ENCODE results near the gene ALOX15B. TPM values are rescaled to one million over a fixed set of nuclear protein-coding genes. Genes with fewer than 3 reads are reported as not detected.

ALOX15B gene
- total RNA-seq, 2 experiments from 2014 or later, result not detected

DNA sequence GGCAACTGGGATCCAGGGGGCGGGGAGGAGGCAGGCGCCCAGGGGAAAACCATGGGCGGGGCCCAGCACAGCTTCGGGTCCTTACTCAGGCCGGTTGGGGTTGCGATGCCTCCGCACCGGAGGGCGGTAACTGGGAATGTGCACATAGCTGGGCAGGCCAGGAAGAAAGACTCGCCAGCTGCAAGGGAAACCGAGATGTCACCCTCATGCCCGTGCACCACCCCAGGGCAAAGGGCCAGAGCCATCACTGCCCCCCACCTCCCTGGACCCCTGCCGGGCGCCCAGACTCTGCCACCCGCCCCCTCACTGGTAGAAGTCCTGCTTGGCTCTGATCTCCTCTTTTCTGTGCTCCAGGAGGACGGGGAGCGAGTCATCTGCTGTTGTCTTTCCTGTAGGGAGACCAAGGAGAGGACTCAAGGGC lies 42.0 kb downstream of the ALOX15B start:
- peaks cover 13% of the 10 kb centered on the region for H3K4me1 Mint-ChIP-seq (ENCODE audit: low read depth)
- no peaks in the 10 kb centered on the region for H3K27me3 Mint-ChIP-seq (ENCODE audit: low read depth)
- H3K27ac Mint-ChIP-seq, result no peak overlapping the region
- DNase-seq, result no peak
- H3K4me3 Mint-ChIP-seq, result peak overlapping the region; percentile 95
- CTCF ChIA-PET, result interaction anchor here (1.1 to 12.5 kb wide), 4 partner anchors 13 to 78 kb away, joined by 3 to 204 read pairs (median 4); partner anchors contain the start of gene ALOXE3
- H3K36me3 Mint-ChIP-seq (ENCODE audit: low read depth), result peaks cover 11% of the 10 kb centered on the region
- H3K9me3 Mint-ChIP-seq, result no peaks in the 10 kb centered on the region
- intact Hi-C loops (cut with micrococcal nuclease), result loop anchor here (5.0 kb wide), 1 partner anchor 76 kb away; no protein-coding TSS in a partner anchor

DNA sequence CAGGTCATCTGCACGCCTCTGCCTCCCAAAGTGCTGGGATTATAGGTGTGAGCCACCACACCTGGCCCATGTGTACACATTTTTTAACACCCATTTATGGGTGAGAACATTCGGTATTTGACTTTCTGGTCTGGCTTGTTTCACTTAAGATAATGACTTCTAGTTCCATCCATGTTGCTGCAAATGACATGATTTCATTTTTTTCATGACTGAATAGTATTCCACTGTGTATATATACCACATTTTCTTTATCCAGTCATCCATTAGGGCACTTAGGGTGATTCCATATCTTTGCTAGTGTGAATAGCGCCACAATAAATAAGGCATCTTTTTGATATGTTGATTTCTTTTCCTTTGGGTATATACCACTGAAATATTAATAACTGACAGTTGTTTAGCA lies 43.0 kb downstream of the ALOX15B start:
- H3K4me3 Mint-ChIP-seq, result no peak overlapping the region
- CTCF ChIA-PET, result interaction anchor here (2.2 kb wide), 1 partner anchor 12 kb away, joined by 10 read pairs; no protein-coding TSS in a partner anchor
- intact Hi-C loops (cut with micrococcal nuclease), result loop anchor here (5.0 kb wide), 1 partner anchor 75 kb away; no protein-coding TSS in a partner anchor
- no peaks in the 10 kb centered on the region for H3K27me3 Mint-ChIP-seq (ENCODE audit: low read depth)
- H3K4me1 Mint-ChIP-seq (ENCODE audit: low read depth), result peaks cover 13% of the 10 kb centered on the region
- no peak for DNase-seq
- no peak overlapping the region for H3K27ac Mint-ChIP-seq
- peaks cover 11% of the 10 kb centered on the region for H3K36me3 Mint-ChIP-seq (ENCODE audit: low read depth)
- no peaks in the 10 kb centered on the region for H3K9me3 Mint-ChIP-seq

DNA sequence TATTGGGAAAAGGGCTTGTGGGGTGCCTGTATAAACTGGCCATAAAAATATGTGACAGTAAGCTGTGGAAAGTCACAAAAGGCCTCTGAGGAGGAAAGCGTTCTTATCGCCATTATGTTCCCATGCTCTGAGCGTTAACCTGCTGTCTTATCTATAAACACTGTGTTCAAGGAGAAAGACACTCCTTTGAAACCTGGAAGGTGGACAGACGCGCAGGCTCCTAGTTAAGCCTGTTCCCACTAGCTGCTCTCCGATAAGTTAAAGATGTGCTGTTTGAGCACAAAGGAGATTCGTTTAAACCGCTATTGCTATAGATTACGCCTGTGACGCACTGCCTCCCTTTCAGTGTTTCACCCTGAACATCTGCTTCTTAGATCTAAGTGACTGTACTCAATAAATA lies 43.4 kb downstream of the ALOX15B start:
- intact Hi-C loops (cut with micrococcal nuclease), result loop anchor here (5.0 kb wide), 1 partner anchor 75 kb away; no protein-coding TSS in a partner anchor
- CTCF ChIA-PET, result interaction anchor here (2.2 kb wide), 1 partner anchor 12 kb away, joined by 10 read pairs; no protein-coding TSS in a partner anchor
- Mint-ChIP-seq H3K9me3 (no peaks in the 10 kb centered on the region), H3K4me3 (no peak overlapping the region), H3K4me1 (ENCODE audit: low read depth) (peaks cover 13% of the 10 kb centered on the region), H3K27me3 (ENCODE audit: low read depth) (peaks cover 1% of the 10 kb centered on the region), H3K27ac (no peak overlapping the region), H3K36me3 (ENCODE audit: low read depth) (peaks cover 11% of the 10 kb centered on the region)
- no peak for DNase-seq

DNA sequence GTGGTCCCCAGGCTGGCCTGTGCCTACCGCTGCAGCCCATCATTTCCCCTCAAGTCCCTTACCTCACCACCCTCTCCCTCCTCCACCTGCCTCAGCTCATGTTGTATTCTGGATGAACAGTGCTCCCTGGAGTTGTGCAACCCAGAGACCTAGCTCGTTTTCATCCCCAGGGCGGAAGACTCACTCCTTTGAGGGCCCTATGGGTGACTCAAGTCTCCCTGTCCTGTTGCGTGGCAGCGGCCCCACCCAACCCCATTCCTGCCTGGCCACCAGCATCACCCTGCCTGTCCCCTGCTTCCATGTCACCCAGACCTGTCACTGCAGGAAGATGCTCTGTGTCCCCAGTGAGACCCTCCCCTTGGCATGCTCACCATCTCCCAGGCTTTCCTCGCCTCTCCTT lies 45.4 kb downstream of the ALOX15B start:
- intact Hi-C loops (cut with micrococcal nuclease), result loop anchor here (5.0 kb wide), 1 partner anchor 73 kb away; no protein-coding TSS in a partner anchor
- Mint-ChIP-seq H3K27ac (no peak overlapping the region), H3K4me3 (no peak overlapping the region), H3K36me3 (ENCODE audit: low read depth) (peaks cover 11% of the 10 kb centered on the region), H3K27me3 (ENCODE audit: low read depth) (peaks cover 4% of the 10 kb centered on the region), H3K4me1 (ENCODE audit: low read depth) (peaks cover 11% of the 10 kb centered on the region), H3K9me3 (no peaks in the 10 kb centered on the region)
- DNase-seq, result no peak
- CTCF ChIA-PET, result interaction anchor here (0.7 to 2.5 kb wide), 7 partner anchors 8 to 213 kb away, joined by 3 to 19 read pairs (median 9); no protein-coding TSS in a partner anchor

DNA sequence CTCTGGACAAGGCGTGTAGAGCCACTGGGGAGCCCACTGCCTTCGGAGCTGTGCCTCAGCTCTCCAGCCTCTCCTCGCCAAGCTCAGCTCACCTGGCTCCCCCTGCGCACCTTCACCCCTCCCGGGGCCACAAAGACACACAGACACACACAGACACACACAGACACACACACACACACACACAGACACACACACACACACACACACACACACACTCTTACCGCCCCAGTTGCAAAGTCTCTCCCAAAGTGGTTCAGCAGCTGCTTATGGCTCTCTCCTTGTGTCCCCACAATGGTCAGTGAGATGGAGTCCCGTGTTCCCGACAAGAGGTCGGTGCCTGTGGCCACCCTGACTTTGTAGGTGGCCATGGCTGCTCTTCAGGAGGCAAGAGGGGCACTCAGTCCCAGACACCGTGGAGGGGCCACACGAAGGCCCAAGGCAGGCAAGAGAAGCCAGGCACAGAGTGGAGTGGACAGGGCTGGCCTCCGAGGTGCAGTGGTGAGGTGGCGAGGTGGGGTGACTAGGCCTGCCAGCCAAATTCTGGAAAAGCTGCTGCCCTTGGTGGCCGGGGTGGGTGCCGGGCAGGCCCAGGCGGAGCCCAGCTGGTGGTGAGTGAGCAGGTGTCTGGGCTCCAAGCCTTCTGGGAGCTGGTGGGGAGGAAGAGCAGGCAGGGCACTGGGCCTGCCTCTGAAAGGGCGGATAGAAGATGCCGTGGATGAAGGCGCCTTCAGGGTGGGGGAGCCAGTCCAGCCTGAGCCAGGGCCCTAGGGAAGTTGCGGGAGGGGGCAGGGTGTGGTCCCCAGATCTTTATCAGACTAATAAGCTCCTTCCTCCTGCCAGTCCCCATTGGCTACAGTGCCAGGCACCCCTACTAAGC lies 48.5 kb downstream of the ALOX15B start, which contains the start of gene ALOX12B:
ALOX12B (minus strand) TSS at position 642 of the 877 bp plus-strand sequence; CDS start at position 368, 274 bp downstream.
- CTCF ChIA-PET, result interaction anchor here (0.8 to 0.9 kb wide), 2 partner anchors 13 to 23 kb away, joined by 4 read pairs; no protein-coding TSS in a partner anchor
- H3K27ac Mint-ChIP-seq, result no peak within 1 kb of the TSS
- peaks cover 15% of the 10 kb centered on the region for H3K27me3 Mint-ChIP-seq (ENCODE audit: low read depth)
- H3K36me3 Mint-ChIP-seq (ENCODE audit: low read depth), result no peaks in the 10 kb centered on the region
- H3K4me3 Mint-ChIP-seq, result no peak within 1 kb of the TSS
- H3K4me1 Mint-ChIP-seq (ENCODE audit: low read depth), result no peaks in the 10 kb centered on the region
- no peaks in the 10 kb centered on the region for H3K9me3 Mint-ChIP-seq
- DNase-seq, result no peak
- intact Hi-C loops (cut with micrococcal nuclease), result no loop called here

DNA sequence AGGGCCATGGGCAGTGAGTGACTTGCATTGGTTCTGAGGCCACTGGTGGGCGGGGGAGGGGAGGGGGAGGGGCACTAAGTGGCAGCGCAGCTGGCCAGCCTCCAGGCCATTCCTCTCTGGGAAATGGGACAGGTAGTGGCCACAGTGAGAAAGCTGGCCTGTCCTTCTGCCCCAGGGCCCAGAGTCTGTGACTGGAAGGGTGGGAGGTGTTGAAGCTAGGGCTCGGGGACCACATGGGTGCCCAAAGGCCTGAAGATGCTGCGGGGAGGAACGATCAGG lies 49.0 kb downstream of the ALOX15B start:
- Mint-ChIP-seq H3K4me3 (no peak overlapping the region), H3K27ac (no peak overlapping the region), H3K36me3 (ENCODE audit: low read depth) (no peaks in the 10 kb centered on the region), H3K9me3 (no peaks in the 10 kb centered on the region), H3K27me3 (ENCODE audit: low read depth) (peaks cover 15% of the 10 kb centered on the region), H3K4me1 (ENCODE audit: low read depth) (no peaks in the 10 kb centered on the region)
- intact Hi-C loops (cut with micrococcal nuclease), result no loop called here
- CTCF ChIA-PET, result interaction anchor here (0.9 to 1.0 kb wide), 2 partner anchors 8 to 14 kb away, joined by 3 to 4 read pairs; no protein-coding TSS in a partner anchor
- no peak for DNase-seq

DNA sequence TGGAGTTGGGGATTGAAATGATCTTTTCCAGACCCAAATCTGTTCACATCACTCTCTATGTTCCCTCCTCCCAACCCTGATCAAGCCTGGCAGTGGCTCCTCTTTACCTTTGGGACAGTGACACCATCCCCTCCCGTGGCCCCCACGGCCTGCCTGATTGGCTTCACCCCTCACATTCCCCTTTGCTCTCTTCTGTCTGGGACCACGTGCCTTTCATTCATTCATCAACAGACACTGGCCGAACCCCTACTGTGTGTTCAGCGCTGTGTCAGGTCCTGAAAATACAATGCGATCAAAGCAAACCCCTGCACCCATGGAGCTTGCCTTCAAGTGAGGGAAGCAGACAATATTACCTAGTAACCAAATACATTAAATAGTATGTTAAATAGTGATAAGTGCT lies 50.9 kb downstream of the ALOX15B start:
- H3K4me3 Mint-ChIP-seq, result no peak overlapping the region
- intact Hi-C loops (cut with micrococcal nuclease), result loop anchor here (5.0 kb wide), 1 partner anchor 213 kb away; no protein-coding TSS in a partner anchor
- no peak for DNase-seq
- peaks cover 6% of the 10 kb centered on the region for H3K4me1 Mint-ChIP-seq (ENCODE audit: low read depth)
- CTCF ChIA-PET, result interaction anchor here (1.8 to 6.5 kb wide), 4 partner anchors 16 to 32 kb away, joined by 5 to 93 read pairs (median 33); partner anchors contain the start of gene ALOXE3
- no peaks in the 10 kb centered on the region for H3K36me3 Mint-ChIP-seq (ENCODE audit: low read depth)
- peaks cover 15% of the 10 kb centered on the region for H3K27me3 Mint-ChIP-seq (ENCODE audit: low read depth)
- H3K27ac Mint-ChIP-seq, result no peak overlapping the region
- no peaks in the 10 kb centered on the region for H3K9me3 Mint-ChIP-seq

DNA sequence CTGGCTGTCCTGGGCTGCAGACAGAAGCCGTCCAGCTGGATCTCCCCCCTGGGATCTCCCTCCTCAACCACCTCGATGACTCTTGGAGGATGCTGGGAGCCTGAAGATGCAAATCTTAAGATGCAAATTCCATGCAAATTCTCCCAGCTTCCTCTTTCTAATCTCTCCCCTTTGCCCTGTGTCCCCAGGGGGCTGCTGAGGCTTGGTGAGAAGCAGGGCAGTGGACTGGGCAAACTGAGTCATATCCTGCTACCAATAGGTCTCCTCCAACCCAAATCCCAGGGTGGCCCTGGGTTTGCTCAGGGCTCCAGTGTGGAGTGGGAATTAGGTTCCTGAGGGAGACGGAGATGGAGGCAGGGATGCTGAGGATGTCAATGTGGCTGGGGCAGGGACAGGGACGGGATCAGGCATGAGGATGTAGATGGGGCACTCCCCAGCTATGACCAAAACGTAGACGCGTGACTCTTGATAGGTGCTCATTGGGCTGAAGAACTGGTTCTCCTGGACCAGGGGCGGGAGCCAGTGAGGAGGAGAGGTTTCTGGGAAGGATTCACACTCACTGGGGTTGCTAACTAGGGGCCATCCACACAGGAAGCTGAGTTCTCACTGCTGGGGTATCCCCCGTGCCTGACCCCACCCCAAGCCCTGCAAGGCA lies 52.3 kb downstream of the ALOX15B start:
- peaks cover 15% of the 10 kb centered on the region for H3K27me3 Mint-ChIP-seq (ENCODE audit: low read depth)
- H3K36me3 Mint-ChIP-seq (ENCODE audit: low read depth), result no peaks in the 10 kb centered on the region
- peaks cover 8% of the 10 kb centered on the region for H3K4me1 Mint-ChIP-seq (ENCODE audit: low read depth)
- no peak overlapping the region for H3K27ac Mint-ChIP-seq
- intact Hi-C loops (cut with micrococcal nuclease), result loop anchor here (5.0 kb wide), 1 partner anchor 211 kb away; no protein-coding TSS in a partner anchor
- CTCF ChIA-PET, result interaction anchor here (0.5 to 6.5 kb wide), 8 partner anchors 10 to 223 kb away, joined by 3 to 93 read pairs (median 5); partner anchors contain the start of gene ALOXE3
- no peak overlapping the region for H3K4me3 Mint-ChIP-seq
- no peaks in the 10 kb centered on the region for H3K9me3 Mint-ChIP-seq
- DNase-seq, result no peak

DNA sequence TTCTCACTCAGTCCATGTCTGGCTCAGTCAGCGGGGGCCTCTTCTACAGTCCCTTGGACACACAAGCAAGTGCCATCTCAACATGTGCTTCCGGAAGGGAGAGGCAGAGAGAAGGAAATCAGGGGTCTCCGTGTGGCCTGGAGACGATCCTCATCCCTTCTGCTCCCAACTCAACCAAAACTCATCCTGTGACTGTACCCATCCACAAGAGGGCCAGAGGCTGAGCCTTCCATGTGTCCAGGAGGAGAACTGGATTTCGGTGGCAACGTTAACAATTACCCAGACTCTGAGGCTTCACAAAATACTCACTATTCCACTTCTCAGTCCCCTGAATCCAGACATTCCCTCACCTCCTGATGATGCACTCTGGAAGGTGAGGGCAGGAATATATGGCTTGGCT lies 56.5 kb downstream of the ALOX15B start:
- Mint-ChIP-seq H3K4me3 (no peak overlapping the region), H3K9me3 (no peaks in the 10 kb centered on the region), H3K4me1 (ENCODE audit: low read depth) (peaks cover 8% of the 10 kb centered on the region), H3K36me3 (ENCODE audit: low read depth) (no peaks in the 10 kb centered on the region), H3K27ac (no peak overlapping the region), H3K27me3 (ENCODE audit: low read depth) (peaks cover 8% of the 10 kb centered on the region)
- CTCF ChIA-PET, result interaction anchor here (2.0 to 6.5 kb wide), 5 partner anchors 9 to 22 kb away, joined by 10 to 93 read pairs (median 25); partner anchors contain the start of gene ALOXE3
- intact Hi-C loops (cut with micrococcal nuclease), result no loop called here
- DNase-seq, result no peak

DNA sequence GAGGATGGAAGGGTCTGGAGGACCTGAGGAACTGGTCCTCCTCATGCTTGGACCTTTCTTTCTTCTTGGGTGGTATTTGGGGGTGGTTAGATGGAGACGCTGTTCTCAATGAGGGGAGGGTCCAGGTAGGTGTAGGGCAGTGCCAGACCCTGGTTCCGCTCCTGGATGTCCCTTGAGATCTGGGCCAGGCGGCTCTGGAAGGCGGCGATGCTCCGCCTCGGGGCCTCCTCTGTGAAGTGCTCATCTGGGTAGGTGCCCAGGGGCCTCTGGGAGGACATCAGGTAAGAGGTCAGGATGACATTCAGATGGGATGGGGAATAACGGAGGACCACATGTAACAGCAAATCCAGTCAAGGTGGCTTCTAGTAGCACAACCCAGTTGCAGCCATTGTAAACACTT lies 57.7 kb downstream of the ALOX15B start:
- DNase-seq, result no peak
- Mint-ChIP-seq H3K27me3 (ENCODE audit: low read depth) (no peaks in the 10 kb centered on the region), H3K27ac (no peak overlapping the region), H3K9me3 (no peaks in the 10 kb centered on the region), H3K36me3 (ENCODE audit: low read depth) (no peaks in the 10 kb centered on the region), H3K4me1 (ENCODE audit: low read depth) (peaks cover 8% of the 10 kb centered on the region), H3K4me3 (no peak overlapping the region)
- CTCF ChIA-PET, result interaction anchor here (0.9 kb wide), 1 partner anchor 14 kb away, joined by 5 read pairs; no protein-coding TSS in a partner anchor
- intact Hi-C loops (cut with micrococcal nuclease), result no loop called here

Data from activated naive CD4-positive, alpha-beta T cell treated with anti-CD3 and anti-CD28 coated beads for 36 hours (primary cell).